HL-60 (cell line): Measurements from ENCODE around the gene PLAAT1.

Experiments used
- DNase-seq, 2 experiments: peaks; one replicate each; pipeline ENCODE4 v3.0.0-alpha.2; 2010 to 2020; ENCODE audit warnings: low read depth in 1 of 2, low spot score in 1 of 2
- H3K27ac ChIP-seq: fragments of 250-450 bp; sonication (Bioruptor Pico); replicated peaks from 2 replicates; pipeline ENCODE4 v1.5.1; 2020; ENCODE audit warnings: mild to moderate bottlenecking, moderate library complexity
- H3K27me3 ChIP-seq: fragments of 250-450 bp; sonication (Bioruptor Pico); 2 replicates; pipeline ENCODE4 v1.5.1; 2021; ENCODE audit warnings: mild to moderate bottlenecking, moderate library complexity; ENCODE audit not compliant: insufficient read depth, poor library complexity, severe bottlenecking
- H3K4me3 ChIP-seq: replicated peaks from 2 replicates; pipeline ENCODE4 v1.5.1; 2011; ENCODE audit warnings: mild to moderate bottlenecking, control low read depth, low read length; ENCODE audit not compliant: insufficient read depth
- GABPA ChIP-seq: IDR thresholded peaks from 2 replicates; pipeline ENCODE4 v1.6.1; 2012; ENCODE audit warnings: low read depth
- POLR2AphosphoS5 ChIP-seq: IDR thresholded peaks from 2 replicates; pipeline ENCODE4 v1.6.1; 2012; ENCODE audit warnings: low read depth
- SPI1 ChIP-seq: IDR thresholded peaks from 2 replicates; pipeline ENCODE4 v1.6.1; 2012; ENCODE audit warnings: low read depth, mild to moderate bottlenecking, borderline replicate concordance
- long read RNA-seq: library from polyadenylated mRNA; unstranded; transcript quantifications from one replicate; pipeline ENCODE4 v2.0.0, GENCODE V29; 2020
- TF ChIP-seq, protein P1 (sequence below): IDR thresholded peaks from 2 replicates; pipeline ENCODE4 v1.6.1; 2012; ENCODE audit warnings: low read depth; ENCODE audit not compliant: insufficient replicate concordance
- TF ChIP-seq, protein P2 (sequence below): IDR thresholded peaks from one replicate; pipeline ENCODE4 v1.5.1; 2011; ENCODE audit warnings: low read length, control low read depth, inconsistent platforms; ENCODE audit not compliant: insufficient read depth

Gene PLAAT1
- long read RNA-seq = 0 reads

- peaks cover 10% of the 10 kb centered on the region for H3K27me3 ChIP-seq
- no peak within 1 kb of the TSS for H3K4me3 ChIP-seq
- no peak within 1 kb of the TSS for H3K27ac ChIP-seq
- DNase-seq = peak in 1 of 2 experiments; percentile 6
- TF ChIP-seq GABPA (no peak), POLR2AphosphoS5 (no peak), SPI1 (no peak)
- TF ChIP-seq, protein P1, sequence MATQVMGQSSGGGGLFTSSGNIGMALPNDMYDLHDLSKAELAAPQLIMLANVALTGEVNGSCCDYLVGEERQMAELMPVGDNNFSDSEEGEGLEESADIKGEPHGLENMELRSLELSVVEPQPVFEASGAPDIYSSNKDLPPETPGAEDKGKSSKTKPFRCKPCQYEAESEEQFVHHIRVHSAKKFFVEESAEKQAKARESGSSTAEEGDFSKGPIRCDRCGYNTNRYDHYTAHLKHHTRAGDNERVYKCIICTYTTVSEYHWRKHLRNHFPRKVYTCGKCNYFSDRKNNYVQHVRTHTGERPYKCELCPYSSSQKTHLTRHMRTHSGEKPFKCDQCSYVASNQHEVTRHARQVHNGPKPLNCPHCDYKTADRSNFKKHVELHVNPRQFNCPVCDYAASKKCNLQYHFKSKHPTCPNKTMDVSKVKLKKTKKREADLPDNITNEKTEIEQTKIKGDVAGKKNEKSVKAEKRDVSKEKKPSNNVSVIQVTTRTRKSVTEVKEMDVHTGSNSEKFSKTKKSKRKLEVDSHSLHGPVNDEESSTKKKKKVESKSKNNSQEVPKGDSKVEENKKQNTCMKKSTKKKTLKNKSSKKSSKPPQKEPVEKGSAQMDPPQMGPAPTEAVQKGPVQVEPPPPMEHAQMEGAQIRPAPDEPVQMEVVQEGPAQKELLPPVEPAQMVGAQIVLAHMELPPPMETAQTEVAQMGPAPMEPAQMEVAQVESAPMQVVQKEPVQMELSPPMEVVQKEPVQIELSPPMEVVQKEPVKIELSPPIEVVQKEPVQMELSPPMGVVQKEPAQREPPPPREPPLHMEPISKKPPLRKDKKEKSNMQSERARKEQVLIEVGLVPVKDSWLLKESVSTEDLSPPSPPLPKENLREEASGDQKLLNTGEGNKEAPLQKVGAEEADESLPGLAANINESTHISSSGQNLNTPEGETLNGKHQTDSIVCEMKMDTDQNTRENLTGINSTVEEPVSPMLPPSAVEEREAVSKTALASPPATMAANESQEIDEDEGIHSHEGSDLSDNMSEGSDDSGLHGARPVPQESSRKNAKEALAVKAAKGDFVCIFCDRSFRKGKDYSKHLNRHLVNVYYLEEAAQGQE = no peak
- TF ChIP-seq, protein P2, sequence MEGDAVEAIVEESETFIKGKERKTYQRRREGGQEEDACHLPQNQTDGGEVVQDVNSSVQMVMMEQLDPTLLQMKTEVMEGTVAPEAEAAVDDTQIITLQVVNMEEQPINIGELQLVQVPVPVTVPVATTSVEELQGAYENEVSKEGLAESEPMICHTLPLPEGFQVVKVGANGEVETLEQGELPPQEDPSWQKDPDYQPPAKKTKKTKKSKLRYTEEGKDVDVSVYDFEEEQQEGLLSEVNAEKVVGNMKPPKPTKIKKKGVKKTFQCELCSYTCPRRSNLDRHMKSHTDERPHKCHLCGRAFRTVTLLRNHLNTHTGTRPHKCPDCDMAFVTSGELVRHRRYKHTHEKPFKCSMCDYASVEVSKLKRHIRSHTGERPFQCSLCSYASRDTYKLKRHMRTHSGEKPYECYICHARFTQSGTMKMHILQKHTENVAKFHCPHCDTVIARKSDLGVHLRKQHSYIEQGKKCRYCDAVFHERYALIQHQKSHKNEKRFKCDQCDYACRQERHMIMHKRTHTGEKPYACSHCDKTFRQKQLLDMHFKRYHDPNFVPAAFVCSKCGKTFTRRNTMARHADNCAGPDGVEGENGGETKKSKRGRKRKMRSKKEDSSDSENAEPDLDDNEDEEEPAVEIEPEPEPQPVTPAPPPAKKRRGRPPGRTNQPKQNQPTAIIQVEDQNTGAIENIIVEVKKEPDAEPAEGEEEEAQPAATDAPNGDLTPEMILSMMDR = no peak
Measured at GRCh38 chr3:193240850-193241706, at the start of gene PLAAT1. Gene PLAAT1, plus strand, starts transcription at chr3:193241222. Its CDS starts 14,429 bp downstream, at chr3:193255651.

DNA sequence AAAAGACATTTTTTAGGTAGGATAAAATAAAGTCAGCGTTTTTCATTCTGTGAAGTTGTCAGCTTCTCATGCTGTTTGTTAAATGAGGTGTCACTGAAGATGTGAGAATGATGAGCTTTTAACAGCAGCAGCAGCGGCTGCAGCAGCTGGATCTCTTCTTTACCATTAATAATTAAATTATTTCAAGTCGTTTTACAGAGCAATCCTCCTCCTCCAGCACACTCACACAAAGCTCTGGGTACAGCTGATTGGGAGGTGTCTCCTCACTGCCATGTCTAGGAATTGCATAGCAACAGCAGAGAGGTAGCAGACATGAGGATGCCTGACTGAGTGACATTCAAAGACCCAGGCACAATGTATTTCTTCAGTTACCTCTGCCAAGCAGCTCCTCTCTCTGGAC, 46.7 kb upstream of the PLAAT1 start:
- Histone ChIP-seq H3K4me3 (no peak overlapping the region), H3K27me3 (no peaks in the 10 kb centered on the region), H3K27ac (no peak overlapping the region)
- DNase-seq = no peak
- TF ChIP-seq, protein P1 = no peak
- TF ChIP-seq SPI1 = no peak
- TF ChIP-seq POLR2AphosphoS5 = no peak
- TF ChIP-seq, protein P2 = no peak

DNA sequence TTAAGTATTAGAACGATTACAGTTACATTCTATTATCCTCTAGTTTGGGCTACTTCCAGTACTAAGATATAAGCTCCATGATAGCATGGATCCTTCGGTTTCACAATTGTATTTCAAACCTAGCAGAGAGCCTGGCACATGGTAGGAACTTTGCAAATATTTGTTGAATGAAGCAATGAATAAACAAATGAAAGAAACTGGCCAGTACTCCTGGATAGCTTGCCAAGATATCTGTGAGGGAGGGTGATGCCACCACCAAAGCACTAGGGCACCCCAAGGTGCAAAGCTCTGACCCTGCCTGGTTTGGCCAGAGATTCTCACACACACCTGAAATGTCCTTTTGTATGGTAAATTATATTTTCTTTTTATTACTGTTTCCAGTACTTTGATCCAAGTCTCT, 44.3 kb upstream of the PLAAT1 start:
- no peak overlapping the region for H3K4me3 ChIP-seq
- no peak for TF ChIP-seq GABPA
- TF ChIP-seq POLR2AphosphoS5 = no peak
- TF ChIP-seq, protein P2 = no peak
- no peak for TF ChIP-seq SPI1
- TF ChIP-seq, protein P1 = no peak
- no peaks in the 10 kb centered on the region for H3K27me3 ChIP-seq
- H3K27ac ChIP-seq = no peak overlapping the region
- DNase-seq = no peak
